Keratinocyte (primary cell): ENCODE measurements around the gene NRARP.

Experiments
- CTCF ChIP-seq, 3 experiments: IDR thresholded peaks in 1 of 3; conservative IDR thresholded peaks in 1 of 3; optimal IDR thresholded peaks in 1 of 3; 2 replicates in 2 of 3; 3 replicates in 1 of 3; pipeline versions ENCODE3 to v1.5.1; 2011; ENCODE audit warnings: low read length in 3 of 3, mild to moderate bottlenecking in 3 of 3, moderate library complexity in 2 of 3, control low read depth in 1 of 3, inconsistent platforms in 1 of 3; ENCODE audit not compliant: insufficient read depth in 2 of 3; ENCODE audit errors: extremely low read depth in 1 of 3
- EZH2 ChIP-seq: IDR thresholded peaks from one replicate; pipeline ENCODE4 v1.6.1; 2012; ENCODE audit warnings: inconsistent platforms, mild to moderate bottlenecking, low read length, moderate library complexity

GRCh38 chr9:137272241-137273094 lies 29.6 kb downstream of the NRARP start:
- TF ChIP-seq CTCF (optimal IDR thresholded peaks at IDR 0.05 in 1 of 3, IDR thresholded peaks at IDR 0.05 in 1 of 3, conservative IDR thresholded peaks at IDR 0.05 in 1 of 3; ENCODE audit: extremely low read depth in 1 of 3, insufficient read depth in 2 of 3, low read length in 3 of 3) (no peak), EZH2 (no peak)
